Measurements from ENCODE around the gene CMTM4.

Gene CMTM4

DNA sequence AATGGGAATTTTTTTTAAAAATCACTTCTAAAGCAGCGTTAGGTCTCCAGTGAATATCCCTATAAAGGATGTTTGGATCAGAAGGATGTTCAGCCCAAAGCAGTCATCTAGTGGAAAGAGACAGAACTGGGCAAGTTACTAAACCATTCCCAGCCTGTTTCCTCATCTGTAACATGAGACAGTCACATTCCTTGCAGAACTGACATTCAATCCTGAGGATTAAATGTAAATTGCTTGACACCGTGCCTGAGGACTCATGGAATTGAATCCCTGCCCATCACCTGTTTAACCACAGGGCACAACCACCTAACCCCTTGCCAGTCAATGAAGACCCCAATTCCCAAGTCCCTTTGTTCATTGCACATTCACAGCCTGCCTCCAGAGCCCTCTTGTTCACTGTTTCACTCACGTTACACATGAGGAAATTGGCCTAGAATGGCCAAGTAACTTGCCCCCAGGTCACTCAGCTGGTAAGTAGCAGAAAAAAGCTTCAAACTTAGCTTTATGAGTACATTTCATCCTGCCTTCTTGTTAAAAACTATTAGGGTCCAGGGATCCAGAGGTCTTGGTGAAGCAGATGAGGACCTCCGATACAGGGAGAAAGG lies 115.8 kb downstream of the CMTM4 start:
- DNase-seq (ENCODE audit: low read depth, low spot score), result peak; percentile 78
- TF ChIP-seq, protein P1, sequence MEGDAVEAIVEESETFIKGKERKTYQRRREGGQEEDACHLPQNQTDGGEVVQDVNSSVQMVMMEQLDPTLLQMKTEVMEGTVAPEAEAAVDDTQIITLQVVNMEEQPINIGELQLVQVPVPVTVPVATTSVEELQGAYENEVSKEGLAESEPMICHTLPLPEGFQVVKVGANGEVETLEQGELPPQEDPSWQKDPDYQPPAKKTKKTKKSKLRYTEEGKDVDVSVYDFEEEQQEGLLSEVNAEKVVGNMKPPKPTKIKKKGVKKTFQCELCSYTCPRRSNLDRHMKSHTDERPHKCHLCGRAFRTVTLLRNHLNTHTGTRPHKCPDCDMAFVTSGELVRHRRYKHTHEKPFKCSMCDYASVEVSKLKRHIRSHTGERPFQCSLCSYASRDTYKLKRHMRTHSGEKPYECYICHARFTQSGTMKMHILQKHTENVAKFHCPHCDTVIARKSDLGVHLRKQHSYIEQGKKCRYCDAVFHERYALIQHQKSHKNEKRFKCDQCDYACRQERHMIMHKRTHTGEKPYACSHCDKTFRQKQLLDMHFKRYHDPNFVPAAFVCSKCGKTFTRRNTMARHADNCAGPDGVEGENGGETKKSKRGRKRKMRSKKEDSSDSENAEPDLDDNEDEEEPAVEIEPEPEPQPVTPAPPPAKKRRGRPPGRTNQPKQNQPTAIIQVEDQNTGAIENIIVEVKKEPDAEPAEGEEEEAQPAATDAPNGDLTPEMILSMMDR (IDR thresholded peaks at IDR 0.05; ENCODE audit: low read depth, low read length), result peak; percentile 36
- in situ Hi-C loops (cut with HindIII; ENCODE audit: low sequenced_read_pairs), result no loop called here
- H3K4me3 ChIP-seq (ENCODE audit: low read depth, low read length), result no peak overlapping the region

DNA sequence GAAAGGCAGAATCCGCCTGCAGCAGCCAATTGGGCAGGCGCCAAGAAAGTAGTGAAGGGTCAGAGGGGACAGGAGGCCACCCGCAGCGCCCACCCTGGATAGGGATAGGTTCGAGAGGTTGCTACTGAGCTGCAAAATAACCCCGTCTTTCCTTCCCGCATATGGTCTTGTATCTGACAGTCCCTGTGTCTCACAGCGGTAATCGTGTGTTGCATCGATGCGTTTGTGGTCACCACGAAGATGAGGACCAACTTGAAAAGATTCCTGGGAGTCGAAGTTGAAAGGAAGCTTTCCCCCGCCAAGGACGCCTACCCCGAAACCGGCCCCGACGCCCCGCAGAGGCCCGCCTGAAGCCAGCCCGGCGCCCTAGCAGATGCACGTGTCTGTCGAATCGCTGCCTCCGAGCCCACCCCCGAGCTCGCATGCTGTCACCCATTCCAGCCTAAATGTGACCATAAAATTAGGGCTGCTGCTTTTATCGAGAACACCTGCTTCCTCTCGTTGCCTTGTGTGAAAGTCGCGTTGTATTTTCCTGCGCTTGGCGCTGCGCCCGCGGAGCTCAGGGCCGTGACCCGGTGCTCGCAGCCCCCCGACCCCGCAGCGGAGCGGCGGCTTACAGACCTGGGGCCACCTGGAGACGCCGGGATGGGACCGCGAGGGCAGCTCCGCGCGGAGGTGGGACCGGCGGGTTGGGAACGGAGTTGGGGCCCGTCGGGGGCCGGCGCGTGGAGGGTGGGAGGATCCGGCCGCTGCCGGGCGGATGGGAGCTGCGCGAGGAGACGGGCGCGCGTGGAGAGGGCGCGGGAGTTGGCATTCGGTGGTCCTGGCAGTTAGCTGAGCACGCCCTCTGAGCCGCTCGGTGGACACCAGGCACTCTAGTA lies 117.7 kb downstream of the CMTM4 start, which contains the start of gene CMTM2:
CMTM2 (plus strand) TSS at position 813 of the 881 bp plus-strand sequence. CDS start 145 bp downstream, outside the sequence.
- in situ Hi-C loops (cut with HindIII; ENCODE audit: low sequenced_read_pairs), result no loop called here
- no peak within 1 kb of the TSS for H3K4me3 ChIP-seq (ENCODE audit: low read depth, low read length)
- DNase-seq (ENCODE audit: low read depth, low spot score), result no peak
- TF ChIP-seq, protein P1 (IDR thresholded peaks at IDR 0.05; ENCODE audit: low read depth, low read length), result no peak

DNA sequence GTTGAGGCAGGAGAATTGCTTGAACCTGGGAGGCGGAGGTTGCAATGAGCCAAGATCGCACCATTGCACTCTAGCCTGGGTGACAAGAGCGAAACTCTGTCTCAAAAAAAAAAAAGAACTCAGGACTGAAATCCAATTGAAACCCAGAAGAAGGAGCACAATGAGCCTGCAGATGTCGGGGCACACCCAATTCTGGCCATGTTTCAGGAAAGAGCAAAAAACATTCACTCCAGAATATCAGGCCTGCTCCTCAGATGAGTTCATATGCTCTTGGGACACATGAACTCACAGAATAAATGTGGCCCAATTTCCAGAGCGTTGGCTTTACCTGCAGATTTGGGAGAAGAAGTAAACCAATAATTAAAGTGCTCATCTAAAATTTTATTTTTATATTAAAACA lies 120.2 kb downstream of the CMTM4 start:
- in situ Hi-C loops (cut with HindIII; ENCODE audit: low sequenced_read_pairs), result no loop called here
- TF ChIP-seq, protein P1 (IDR thresholded peaks at IDR 0.05; ENCODE audit: low read depth, low read length), result no peak
- no peak overlapping the region for H3K4me3 ChIP-seq (ENCODE audit: low read depth, low read length)
- no peak for DNase-seq (ENCODE audit: low read depth, low spot score)

DNA sequence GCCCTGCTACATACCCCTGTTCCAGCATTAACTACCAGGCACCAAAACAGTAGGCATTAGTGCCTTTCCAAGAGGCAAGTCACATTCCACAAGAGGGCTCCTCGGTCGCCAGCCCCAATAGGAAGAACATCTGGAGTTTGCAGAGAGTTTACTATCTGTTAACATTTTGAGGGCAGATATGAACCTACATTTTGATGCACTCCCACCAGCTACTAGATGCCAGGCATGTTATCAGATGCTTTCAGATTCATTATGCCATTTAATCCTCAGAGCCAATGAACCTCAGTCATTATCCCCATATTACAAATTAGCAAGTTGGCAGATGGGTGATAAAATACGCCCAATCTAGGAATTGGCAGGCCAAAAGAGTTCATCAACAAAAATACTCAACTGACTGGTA lies 121.5 kb downstream of the CMTM4 start:
- in situ Hi-C loops (cut with HindIII; ENCODE audit: low sequenced_read_pairs), result no loop called here
- DNase-seq (ENCODE audit: low read depth, low spot score), result no peak
- no peak overlapping the region for H3K4me3 ChIP-seq (ENCODE audit: low read depth, low read length)
- TF ChIP-seq, protein P1 (IDR thresholded peaks at IDR 0.05; ENCODE audit: low read depth, low read length), result no peak

DNA sequence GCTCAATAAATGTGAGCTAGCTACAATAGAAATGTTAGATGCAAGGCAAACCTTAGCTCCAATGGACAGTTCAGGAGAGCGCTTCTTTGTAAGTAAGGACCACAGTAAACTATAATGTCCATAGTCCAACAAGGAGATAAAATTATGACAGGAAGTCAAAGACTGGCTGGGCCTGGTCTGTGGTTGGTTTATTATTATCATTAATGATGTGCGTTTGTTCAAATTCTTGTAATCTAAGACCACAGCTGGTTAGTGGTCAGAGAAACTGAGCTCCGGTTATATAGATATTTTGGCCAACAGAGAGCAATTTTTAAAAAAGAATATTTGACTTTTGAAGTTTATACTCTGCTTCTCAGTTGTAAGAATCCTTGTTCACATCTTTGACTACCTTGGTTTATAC lies 122.0 kb downstream of the CMTM4 start:
- no peak overlapping the region for H3K4me3 ChIP-seq (ENCODE audit: low read depth, low read length)
- TF ChIP-seq, protein P1 (IDR thresholded peaks at IDR 0.05; ENCODE audit: low read depth, low read length), result no peak
- in situ Hi-C loops (cut with HindIII; ENCODE audit: low sequenced_read_pairs), result no loop called here

DNA sequence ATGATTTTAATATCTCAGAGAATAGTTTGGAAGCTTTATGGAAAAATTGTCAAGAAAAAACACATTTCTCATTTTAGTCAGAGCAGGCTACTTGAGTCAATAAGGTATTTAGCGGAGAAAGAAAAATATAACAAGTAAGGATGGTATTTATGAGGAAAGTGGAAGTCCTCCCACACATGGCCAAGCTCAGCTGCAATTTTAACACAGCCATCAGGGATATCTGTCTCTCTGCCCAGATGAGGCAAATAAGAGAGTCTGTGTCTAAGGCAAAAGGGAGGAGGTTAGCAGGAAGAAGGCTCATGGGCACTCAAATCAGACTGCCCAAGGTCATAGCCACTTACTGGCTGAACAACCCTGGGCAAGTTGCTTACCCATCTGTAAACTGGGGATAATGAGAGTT lies 122.5 kb downstream of the CMTM4 start:
- DNase-seq (ENCODE audit: low read depth, low spot score), result no peak
- in situ Hi-C loops (cut with HindIII; ENCODE audit: low sequenced_read_pairs), result no loop called here
- TF ChIP-seq, protein P1 (IDR thresholded peaks at IDR 0.05; ENCODE audit: low read depth, low read length), result no peak
- H3K4me3 ChIP-seq (ENCODE audit: low read depth, low read length), result no peak overlapping the region

More for the DNA sequence above, 122.0 kb downstream of the CMTM4 start:
- no peak for DNase-seq (ENCODE audit: low read depth, low spot score)
